Fibroblast of the aortic adventitia (primary cell): ENCODE measurements around the gene MAL. TPM values are rescaled to one million over a fixed set of nuclear protein-coding genes. Genes with fewer than 3 reads are reported as not detected.

ENCODE experiments used
- DNase-seq: peaks from one replicate; pipeline ENCODE4 v3.0.0-alpha.2; 2010; ENCODE audit warnings: low read depth
- H3K4me3 ChIP-seq: 2 replicates; pipeline ENCODE4 v1.5.1; 2011; ENCODE audit warnings: low read depth, mild to moderate bottlenecking, control low read depth, low read length, moderate library complexity
- total RNA-seq: library from RNA; depleted of rRNA; stranded (reverse); fragments of >200 nt; gene quantifications from 2 replicates; pipeline ENCODE4 v1.2.3, GENCODE V29; 2012; ENCODE audit warnings: low replicate concordance
- TF ChIP-seq, protein P1 (sequence below): IDR thresholded peaks from 2 replicates; pipeline ENCODE4 v1.5.1; 2011; ENCODE audit warnings: mild to moderate bottlenecking, low read length, control low read depth, inconsistent platforms; ENCODE audit not compliant: insufficient read depth

The MAL gene
- total RNA-seq, 1 donor: not detected

- H3K4me3 ChIP-seq: no peak overlapping the region
- DNase-seq: no peak
- TF ChIP-seq, protein P1, sequence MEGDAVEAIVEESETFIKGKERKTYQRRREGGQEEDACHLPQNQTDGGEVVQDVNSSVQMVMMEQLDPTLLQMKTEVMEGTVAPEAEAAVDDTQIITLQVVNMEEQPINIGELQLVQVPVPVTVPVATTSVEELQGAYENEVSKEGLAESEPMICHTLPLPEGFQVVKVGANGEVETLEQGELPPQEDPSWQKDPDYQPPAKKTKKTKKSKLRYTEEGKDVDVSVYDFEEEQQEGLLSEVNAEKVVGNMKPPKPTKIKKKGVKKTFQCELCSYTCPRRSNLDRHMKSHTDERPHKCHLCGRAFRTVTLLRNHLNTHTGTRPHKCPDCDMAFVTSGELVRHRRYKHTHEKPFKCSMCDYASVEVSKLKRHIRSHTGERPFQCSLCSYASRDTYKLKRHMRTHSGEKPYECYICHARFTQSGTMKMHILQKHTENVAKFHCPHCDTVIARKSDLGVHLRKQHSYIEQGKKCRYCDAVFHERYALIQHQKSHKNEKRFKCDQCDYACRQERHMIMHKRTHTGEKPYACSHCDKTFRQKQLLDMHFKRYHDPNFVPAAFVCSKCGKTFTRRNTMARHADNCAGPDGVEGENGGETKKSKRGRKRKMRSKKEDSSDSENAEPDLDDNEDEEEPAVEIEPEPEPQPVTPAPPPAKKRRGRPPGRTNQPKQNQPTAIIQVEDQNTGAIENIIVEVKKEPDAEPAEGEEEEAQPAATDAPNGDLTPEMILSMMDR: no peak
These were observed 31.3 kb downstream of the MAL start for GRCh38 chr2:95056461-95057459.

DNA sequence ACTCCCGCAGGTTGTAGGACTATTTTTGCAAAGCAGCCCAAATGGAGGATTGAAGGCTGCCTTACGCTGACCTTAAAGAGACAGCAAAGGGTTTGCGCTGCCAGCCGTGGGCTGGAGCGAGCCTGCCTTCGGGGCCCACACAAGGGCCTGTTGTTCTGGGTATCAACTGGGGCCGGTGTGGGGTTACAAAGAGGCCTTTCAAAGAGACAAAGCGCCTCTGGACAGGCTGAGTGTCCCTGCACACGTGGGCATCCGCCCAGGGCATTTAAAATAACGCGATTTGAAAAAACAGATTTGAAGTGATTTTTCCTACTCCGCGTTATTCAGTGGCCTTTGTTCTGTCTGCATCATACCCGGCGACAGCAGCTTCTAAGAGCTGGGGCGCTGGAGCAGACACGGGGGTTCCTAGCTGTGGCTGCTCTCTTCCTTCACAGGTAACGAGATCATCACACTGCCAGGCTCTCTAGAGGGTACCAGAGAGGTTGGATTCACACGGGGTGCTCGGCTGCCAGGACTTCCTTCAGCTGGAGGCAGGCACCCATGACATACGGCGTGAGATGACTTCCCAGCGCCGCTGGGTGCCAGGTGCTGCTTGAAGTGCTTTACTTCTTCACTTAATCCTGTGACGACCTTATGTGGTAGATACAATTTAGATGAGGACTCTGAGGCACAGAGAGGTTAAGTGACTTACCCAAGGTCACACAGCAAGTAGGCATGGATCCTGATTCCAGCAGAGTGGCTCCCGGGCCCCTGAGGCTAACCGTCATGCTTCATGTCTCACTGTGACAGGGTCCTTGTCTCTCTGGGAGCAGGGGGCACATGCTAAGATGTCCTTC, 32.2 kb downstream of the MAL start:
- TF ChIP-seq, protein P1: no peak
- DNase-seq: no peak
- H3K4me3 ChIP-seq: no peak overlapping the region

- DNase-seq: no peak
- H3K4me3 ChIP-seq: no peak overlapping the region
- TF ChIP-seq, protein P1: no peak
These were observed 33.0 kb downstream of the MAL start for GRCh38 chr2:95058466-95058988.

DNA sequence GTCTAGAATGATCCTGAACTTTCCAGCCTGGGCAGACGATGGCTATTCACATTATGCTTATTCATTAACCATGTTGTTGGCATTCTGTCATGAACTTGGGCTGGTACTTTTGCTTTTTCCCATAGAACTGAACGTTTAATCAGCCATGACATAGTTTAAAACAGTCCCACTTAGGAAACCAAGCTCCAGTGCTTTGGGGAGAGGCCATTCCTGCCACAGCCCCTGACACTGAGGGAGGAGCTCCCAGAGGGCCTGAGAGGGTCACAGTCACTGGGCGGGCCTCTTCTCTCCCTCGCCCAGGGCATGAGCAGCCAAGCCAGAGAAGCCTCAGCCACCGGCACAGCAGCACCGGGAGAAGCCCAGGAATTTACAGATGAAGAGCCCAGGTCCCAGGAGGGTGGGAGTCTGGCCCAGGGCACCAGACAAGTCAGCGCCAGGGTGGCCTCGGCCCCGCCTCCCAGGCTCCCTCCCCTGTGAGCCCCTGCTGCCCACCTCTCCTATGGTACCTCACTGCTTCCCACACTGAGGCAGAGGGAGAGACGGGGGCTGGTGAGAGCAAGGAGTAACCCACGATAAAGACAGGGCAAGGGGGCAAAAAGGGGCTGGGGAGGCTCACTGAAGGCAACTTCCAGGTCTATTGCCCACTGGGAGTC, 33.6 kb downstream of the MAL start:
- TF ChIP-seq, protein P1: no peak
- no peak for DNase-seq
- no peak overlapping the region for H3K4me3 ChIP-seq

DNA sequence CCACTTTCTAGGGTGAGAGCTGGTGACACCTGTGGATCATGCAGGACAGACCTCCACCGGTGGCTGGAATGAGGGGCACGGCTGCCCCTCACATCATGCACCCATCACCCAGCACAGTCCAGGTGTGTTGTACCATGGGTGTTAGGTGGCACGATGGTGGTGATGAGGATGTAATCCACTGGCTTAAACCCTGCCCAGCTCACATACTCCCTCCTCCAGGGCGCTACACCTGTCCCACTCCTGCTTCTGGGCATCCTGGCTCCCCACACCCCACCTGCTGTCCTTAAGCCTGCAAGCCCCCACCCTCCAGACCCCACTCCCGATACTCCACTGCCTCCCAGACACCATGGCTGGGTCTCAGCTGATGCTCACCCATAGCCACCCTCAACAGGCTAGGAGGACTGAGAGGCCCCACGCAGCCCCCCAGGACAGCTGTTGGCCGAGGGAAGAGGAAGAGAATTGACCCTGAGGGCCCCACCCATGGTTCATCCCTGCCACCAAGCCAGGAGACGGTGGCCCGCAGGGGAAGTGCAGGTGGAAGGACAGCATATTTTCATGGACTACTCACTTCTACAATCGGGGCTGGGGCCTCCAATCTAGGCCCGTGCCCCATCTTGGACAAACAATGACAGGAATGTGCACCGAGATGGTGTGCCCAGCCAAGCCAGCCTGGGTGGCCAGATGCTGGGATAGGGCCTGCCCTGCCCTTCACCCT, 34.3 kb downstream of the MAL start:
- H3K4me3 ChIP-seq: no peak overlapping the region
- TF ChIP-seq, protein P1: no peak
- DNase-seq: no peak
